NCI-H1417 (cell line): ENCODE data around the gene PRAMEF9.
"Not testable (repeated sequence)": the region's sequence is repeated elsewhere in the genome, so short reads cannot be mapped to it uniquely, and the experiment has no call there.

Experiments used
- DNase-seq, 3 experiments: peaks; one replicate each; lab custom pipeline; 2025; lab: John Stamatoyannopoulos, UW

Gene PRAMEF9

DNA sequence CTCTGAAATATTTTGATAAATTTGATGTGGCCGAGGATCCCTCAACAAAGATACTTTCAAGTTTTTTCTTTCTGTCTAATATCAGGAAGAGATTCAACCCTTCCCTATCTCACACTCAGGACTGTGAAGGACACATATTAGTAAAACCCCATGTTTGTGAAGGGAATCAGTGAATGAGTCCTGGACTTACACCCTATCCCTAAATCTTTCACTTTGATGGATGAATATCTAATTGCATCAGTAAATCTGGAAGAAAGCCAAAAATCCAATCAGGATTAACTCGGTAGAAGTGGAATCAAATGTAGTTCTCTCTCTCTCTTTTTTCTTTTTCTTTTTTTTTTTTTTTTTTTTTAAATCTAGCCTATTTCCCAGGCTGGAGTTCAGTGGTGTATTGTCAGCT, at the start of gene PRAMEF9:
Gene PRAMEF9 (plus strand): TSS at position 301 of the 400 bp plus-strand sequence. CDS start 3,433 bp downstream, outside the sequence.
- not testable (repeated sequence) for DNase-seq

DNA sequence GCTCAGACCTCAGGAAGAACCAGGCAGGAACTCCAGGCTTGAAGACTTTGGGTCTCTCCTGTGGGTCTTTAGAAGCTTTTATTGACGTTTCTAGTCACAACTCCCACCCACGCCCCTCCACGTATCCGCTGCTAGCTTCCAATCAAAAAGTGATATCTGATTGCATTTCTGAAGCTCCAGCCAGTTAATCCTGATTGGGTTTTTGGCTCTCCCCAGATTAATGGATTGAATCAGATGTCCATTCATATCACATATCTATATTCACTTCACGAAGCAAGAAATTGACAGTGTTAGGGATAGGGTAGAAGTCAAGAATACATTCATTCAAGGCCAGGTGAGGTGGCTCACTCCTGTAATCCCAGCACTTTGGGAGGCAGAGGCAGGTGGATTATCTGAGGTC, 15.7 kb upstream of the PRAMEF9 start, which contains the start of gene PRAMEF26:
Gene PRAMEF26 (minus strand): TSS at position 101 of the 400 bp plus-strand sequence. CDS start 2,914 bp downstream, outside the sequence.
- DNase-seq: not testable (repeated sequence)

- DNase-seq: not testable (repeated sequence)
These were observed 6.1 kb upstream of the PRAMEF9 start, which contains the start of gene HNRNPCL4 for GRCh38 chr1:13165531-13165930. TSS of gene HNRNPCL4 (minus strand) at chr1:13165631. CDS start at chr1:13165467, 164 bp downstream.

GRCh38 chr1:13201309-13201708, 29.7 kb downstream of the PRAMEF9 start, which contains the start of gene PRAMEF13:
TSS of gene PRAMEF13 (minus strand) at chr1:13201409. CDS start at chr1:13199589, 1,820 bp downstream.
- DNase-seq: not testable (repeated sequence)

GRCh38 chr1:13208712-13209111, 37.1 kb downstream of the PRAMEF9 start:
- DNase-seq: not testable (repeated sequence)

DNA sequence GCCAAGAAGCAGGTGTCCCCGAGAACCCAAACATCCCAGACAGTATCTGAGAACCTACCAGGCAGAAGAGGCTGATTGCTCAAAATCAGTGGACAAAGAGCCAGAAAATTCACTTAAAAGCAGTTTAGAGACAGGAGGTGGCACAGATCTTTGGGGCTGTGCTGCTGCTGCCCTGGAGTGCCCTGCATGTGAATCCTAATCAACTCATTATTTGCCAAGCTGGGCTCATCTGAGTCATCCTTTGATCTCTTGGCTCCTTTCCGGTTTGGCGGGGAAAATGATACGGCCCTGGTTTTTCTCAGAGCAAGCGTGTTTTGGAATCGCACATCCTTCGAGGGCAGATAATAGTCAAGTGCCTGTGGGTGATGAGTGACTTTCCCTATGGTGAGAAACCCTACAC, 45.0 kb downstream of the PRAMEF9 start:
- not testable (repeated sequence) for DNase-seq

DNA sequence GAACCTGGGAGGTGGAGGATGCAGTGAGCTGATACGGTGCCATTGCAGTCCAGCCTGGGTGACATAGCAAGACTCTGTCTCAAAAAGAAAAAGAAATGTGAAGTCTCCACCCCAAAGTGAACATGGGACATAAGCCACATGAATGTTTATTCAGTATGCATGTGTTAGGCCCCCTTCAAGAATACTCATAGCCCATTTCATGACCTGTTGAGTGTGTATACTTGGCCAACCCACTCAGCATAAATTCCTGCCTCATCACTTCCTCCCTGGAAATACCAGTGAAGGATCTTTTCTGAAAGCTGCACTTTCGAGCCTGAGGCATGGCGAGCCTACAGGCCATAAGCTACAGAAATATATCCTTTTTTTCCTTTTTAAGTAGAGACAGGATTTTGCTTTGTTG, 47.6 kb downstream of the PRAMEF9 start:
- DNase-seq: not testable (repeated sequence)

DNA sequence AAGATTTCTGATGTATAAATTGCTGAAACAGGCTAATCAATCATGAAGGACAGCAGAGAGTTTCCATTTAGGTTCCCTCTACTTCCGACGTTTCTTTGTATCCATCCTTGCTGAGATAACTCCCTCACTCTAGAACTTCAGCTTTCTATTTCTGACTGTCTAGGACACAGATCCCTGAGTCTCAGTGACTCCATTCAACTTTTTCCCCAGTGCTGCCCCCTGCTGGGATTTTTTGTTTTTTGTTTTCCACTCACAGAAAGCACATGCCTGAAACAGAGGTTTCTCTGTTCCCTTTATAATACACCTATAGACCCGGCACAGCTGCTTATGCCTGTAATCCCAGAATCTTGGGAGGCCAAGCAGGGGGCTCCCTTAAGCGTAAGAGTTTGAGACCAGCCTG, 51.1 kb downstream of the PRAMEF9 start:
- not testable (repeated sequence) for DNase-seq

GRCh38 chr1:13224480-13225060, 52.9 kb downstream of the PRAMEF9 start:
- no peak for DNase-seq

- not testable (repeated sequence) for DNase-seq
These were observed 54.1 kb downstream of the PRAMEF9 start, which contains the start of gene PRAMEF18 for GRCh38 chr1:13225675-13226204. TSS of gene PRAMEF18 (minus strand) at chr1:13226154. CDS start at chr1:13226106, 48 bp downstream.

- not testable (repeated sequence) for DNase-seq
These were observed 55.8 kb downstream of the PRAMEF9 start for GRCh38 chr1:13227271-13228055.

DNA sequence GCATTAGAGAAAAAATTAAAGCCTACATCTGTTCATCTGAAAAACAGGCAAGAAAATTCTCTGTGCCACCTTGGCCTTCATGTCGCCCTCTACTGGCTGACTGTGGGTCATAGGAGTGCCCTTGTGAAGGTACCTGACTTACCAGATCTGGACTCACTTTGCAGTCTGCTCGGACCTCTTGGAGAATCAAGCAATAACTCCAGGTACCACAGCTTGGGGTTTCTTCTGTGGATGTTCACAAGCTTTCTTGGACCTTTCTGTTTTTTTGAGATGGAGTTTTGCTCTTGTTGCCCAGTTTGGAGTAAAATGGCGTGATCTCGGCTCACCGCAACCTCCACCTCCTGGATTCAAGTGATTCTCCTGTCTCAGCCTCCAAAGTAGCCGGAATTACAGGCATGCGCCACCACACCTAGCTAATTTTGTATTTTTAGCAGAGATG, 56.7 kb downstream of the PRAMEF9 start:
- DNase-seq: peak in 1 of 3 experiments; percentile 54
